Measurements from ENCODE around the gene ANKRD26. TPM values are rescaled to one million over a fixed set of nuclear protein-coding genes. Genes with fewer than 3 reads are reported as not detected.

ANKRD26 gene
- total and polyA plus RNA-seq, 2 experiments from 2014 or later = 7.9 to 23.1 TPM

- Mint-ChIP-seq H3K27ac (no peak overlapping the region), H3K9me3 (no peaks in the 10 kb centered on the region; the same call in 2 of the 3 replicates), H3K27me3 (ENCODE audit: insufficient read depth, low read depth, poor library complexity) (peaks cover 2% of the 10 kb centered on the region), H3K36me3 (ENCODE audit: low read depth) (peaks cover 9% of the 10 kb centered on the region), H3K4me1 (peaks cover 9% of the 10 kb centered on the region), H3K4me3 (no peak overlapping the region)
- ATAC-seq (no peak), DNase-seq (ENCODE audit: low spot score) (no peak)
- Histone ChIP-seq H2AFZ (no peak overlapping the region), H3K36me3 (ENCODE audit: insufficient read depth) (no peaks in the 10 kb centered on the region; the same call in 1 of the 2 replicates), H3K9me2 (ENCODE audit: insufficient read depth) (peaks cover 3% of the 10 kb centered on the region; the same call in 1 of the 2 replicates), H3F3A (replicated peaks; ENCODE audit: low read depth) (no peaks in the 10 kb centered on the region), H3K4me3 (no peak overlapping the region), H3K27ac (ENCODE audit: low read depth) (no peak overlapping the region), H3K4me1 (ENCODE audit: insufficient read depth) (no peaks in the 10 kb centered on the region), H3K79me2 (replicated peaks; ENCODE audit: insufficient read depth) (no peaks in the 10 kb centered on the region), H3K27me3 (ENCODE audit: insufficient read depth) (no peaks in the 10 kb centered on the region), H3K4me2 (no peak overlapping the region), H4K20me1 (replicated peaks; ENCODE audit: insufficient read depth) (no peaks in the 10 kb centered on the region)
- TF ChIP-seq STAT1 (IDR thresholded peaks at IDR 0.05; ENCODE audit: unreplicated experiment) = no peak
- TF ChIP-seq, protein P1, sequence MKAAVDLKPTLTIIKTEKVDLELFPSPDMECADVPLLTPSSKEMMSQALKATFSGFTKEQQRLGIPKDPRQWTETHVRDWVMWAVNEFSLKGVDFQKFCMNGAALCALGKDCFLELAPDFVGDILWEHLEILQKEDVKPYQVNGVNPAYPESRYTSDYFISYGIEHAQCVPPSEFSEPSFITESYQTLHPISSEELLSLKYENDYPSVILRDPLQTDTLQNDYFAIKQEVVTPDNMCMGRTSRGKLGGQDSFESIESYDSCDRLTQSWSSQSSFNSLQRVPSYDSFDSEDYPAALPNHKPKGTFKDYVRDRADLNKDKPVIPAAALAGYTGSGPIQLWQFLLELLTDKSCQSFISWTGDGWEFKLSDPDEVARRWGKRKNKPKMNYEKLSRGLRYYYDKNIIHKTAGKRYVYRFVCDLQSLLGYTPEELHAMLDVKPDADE (IDR thresholded peaks at IDR 0.05) = no peak
- no peak for TF ChIP-seq NANOG (IDR thresholded peaks at IDR 0.05; ENCODE audit: borderline replicate concordance)
- TF ChIP-seq CREB1 (CRISPR knock-in tag; IDR thresholded peaks at IDR 0.05; ENCODE audit: low read depth) = no peak
- TF ChIP-seq CTCF (conservative IDR thresholded peaks at IDR 0.05; ENCODE audit: low read depth in 2 of 2) = no peak
- no peak for TF ChIP-seq POLR2AphosphoS5 (IDR thresholded peaks at IDR 0.05; ENCODE audit: low read depth)
- no peak for TF ChIP-seq ZNF114 (CRISPR knock-in tag; IDR thresholded peaks at IDR 0.05)
- TF ChIP-seq EZH2phosphoT487 (IDR thresholded peaks at IDR 0.05; ENCODE audit: unreplicated experiment) = no peak
- TF ChIP-seq JUNB (IDR thresholded peaks at IDR 0.05; ENCODE audit: unreplicated experiment) = no peak
- no peak for TF ChIP-seq EZH2 (IDR thresholded peaks at IDR 0.05; ENCODE audit: low read depth, unreplicated experiment)
- no peak for TF ChIP-seq REST (IDR thresholded peaks at IDR 0.05; ENCODE audit: unreplicated experiment)
Observed at GRCh38 chr10:26983156-26983555, 117.1 kb downstream of the ANKRD26 start.

All from GM23338 (cell line).